Activated T-helper 1 cell treated with anti-CD3 and anti-CD28 coated beads, Interleukin-2, amount 50 U/mL, for 16 hours (primary cell): Measurements from ENCODE around the gene TACR1.
"Not testable (repeated sequence)": the region's sequence is repeated elsewhere in the genome, so short reads cannot be mapped to it uniquely, and the experiment has no call there.

ENCODE experiments used
- DNase-seq, 2 donors: peaks; one replicate each; pipeline ENCODE4 v3.0.0-alpha.2; 2020; ENCODE audit warnings: low read depth in 1 of 2, low spot score in 1 of 2

The TACR1 gene

DNA sequence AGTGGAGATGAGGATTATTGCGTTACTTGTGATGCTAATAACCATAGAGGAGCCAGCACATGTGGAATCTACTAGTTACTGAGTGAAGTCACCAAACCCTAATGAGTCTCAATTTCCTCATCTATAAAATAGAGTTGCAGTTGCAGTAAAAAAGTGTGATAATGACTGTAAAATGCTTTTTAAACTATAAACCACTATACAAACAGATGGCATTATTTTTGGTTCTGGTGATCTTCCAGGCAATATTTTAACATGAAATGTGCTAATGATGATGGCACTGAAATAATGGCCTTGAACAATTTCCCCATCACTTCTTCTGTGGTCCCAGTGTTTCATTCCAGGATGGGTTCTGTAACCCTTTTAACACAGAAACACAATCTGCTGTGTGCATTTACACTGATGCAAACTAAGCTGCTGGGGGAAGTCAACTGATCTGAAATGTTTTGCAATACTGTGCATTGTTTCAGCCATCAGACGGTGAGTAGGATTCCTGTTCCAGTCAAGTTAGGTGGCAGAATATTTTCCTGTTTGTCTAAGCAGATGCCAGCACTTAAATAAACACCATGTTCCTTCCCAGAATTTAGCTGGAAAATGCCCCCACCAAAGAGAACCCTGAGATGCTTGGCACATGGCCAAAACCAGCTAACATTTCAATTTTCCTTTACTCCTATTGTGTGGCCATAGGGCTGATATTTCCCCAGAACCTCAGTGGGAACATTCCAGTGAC is 52.6 kb downstream of the TACR1 start:
- no peak for DNase-seq

DNA sequence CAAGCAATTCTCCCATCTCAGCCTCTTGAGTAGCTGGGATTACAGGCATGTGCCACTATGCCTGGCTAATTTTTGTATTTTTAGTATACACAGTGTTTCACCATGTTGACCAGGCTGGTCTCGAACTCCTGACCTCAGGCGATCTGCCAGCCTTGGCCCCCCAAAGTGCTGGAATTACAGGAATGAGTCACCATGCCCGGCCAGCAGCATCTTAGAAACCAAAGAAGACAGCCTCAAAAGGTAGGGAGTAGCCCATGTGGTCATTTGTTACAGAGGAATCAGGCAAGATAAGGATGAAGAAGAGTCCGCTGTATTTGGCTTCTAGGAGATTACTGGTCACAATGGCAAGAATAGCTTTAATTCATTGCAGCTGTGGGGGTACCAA is 53.1 kb downstream of the TACR1 start:
- not testable (repeated sequence) for DNase-seq

DNA sequence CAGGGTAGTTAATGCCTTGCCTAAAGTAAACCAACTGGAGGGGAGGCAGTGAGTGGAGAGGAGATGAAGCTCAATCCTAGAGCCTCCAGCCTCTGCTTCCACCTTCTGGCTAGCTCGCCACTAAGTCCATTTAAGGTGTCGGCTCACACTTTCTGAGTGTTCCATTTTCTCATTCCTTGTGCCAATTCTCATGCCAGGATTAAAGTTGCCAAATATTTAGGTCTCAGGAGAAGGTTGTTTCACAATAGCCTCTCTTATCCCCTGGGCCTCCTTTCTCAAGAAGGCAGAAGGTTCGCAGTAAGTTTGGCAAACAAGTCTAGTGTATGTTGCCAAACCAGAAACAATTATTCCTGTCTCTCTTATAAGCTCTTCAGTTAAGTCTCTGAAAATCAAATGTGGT is 57.2 kb downstream of the TACR1 start:
- no peak for DNase-seq

DNA sequence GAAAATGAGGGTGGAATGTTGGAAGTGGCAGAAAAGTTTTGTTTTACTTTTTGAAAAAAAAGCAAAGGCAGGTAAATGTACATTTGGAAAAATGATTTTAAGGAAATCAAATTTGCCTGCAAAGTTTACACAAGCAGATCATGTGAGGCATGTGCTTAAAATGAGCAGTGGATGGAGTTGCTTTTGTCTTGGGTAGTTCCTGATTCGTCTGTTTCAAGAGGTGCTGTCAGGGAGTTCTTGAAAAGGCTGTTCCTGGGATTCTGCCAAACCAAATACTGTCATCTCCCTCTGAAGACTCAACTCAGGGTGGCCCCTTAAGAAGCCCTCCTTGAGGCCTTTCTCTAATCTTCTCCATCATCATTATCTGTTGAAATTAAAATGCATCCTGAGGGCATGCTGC is 59.0 kb downstream of the TACR1 start:
- no peak for DNase-seq

DNA sequence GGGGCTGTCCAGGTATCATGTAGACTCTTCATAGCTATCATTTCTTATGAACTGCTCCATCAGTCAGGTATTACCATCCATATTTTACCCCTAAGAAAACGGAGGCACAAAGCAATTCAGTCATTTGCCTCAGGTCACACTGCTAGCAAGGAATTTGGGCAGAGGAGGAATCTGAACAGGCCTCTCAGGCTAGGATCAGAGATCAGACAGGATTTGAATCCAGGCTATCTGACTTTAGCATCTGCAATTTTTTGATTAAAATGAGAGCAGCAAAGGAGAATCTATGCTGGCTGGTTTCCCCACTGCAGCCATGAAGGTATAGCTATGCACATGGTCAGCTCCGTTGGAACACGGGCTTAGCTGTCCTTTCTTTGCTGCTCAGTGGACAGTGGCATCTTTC is 60.1 kb downstream of the TACR1 start:
- no peak for DNase-seq

DNA sequence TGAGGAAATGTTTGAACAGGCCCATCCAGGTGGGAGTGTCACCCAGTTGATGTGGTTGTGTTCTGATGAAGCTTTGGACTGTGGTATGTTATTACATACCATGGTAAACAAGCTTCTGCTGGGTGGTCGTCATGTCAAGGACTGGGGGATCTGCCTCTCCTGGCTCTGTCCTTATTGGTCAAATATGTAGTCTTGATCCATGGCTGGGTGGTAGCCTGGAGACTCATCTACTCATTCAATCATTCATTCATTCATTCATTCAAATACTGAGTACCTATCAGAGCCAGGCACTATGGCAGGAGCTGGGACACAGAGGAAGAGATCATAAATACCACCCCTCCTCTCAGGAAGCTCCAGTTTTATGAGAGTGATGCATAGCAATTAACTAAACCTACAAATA is 60.8 kb downstream of the TACR1 start:
- no peak for DNase-seq

DNA sequence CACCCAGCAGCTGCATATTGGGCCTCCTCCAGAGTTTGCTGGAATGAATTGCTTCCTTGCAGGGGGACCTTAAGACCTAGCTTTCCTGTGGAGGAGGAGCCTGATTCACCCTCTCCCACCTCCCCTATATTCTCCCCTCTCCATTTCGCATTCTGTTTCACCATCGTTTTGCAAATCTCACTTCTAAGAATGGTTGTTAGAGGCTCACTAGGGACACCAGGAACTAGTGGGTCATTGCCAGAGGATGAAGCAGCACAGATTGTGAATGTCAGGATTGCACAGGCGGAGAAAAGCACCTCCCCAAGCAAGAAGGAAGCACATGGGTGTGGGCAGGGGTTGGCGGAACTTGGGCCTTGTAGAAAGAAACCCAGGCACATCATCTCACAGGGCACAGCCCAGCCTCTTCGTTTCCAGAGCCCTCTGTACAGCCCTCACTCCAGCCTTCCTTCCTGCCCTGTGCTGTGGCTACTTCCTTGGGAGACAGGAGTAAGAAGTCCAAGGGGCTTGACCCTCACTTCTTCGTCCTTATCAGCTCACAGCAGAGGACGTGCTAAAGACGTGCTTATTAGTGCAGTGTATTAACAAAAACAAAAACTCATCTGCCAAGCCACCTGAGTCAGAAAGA is 63.4 kb downstream of the TACR1 start:
- no peak for DNase-seq

DNA sequence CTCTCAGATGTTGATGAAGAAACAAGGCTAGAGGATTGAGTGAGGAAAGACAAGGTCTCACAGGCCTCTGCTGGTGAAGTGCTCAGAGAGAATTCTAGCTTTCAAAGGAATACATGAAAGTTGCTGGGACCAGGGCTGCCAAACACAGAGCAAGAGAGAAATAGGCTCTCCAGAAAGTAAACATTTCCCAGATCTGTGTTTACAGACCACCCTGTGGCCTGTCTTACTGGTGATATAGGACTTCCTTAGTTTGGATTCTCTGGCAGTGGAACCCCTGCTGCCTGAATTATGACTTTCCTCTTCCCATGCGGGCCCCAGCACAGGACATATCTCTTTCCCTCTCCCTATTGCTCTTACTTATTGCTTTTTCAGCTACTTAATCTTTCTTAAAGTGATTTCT is 64.5 kb downstream of the TACR1 start:
- no peak for DNase-seq

DNA sequence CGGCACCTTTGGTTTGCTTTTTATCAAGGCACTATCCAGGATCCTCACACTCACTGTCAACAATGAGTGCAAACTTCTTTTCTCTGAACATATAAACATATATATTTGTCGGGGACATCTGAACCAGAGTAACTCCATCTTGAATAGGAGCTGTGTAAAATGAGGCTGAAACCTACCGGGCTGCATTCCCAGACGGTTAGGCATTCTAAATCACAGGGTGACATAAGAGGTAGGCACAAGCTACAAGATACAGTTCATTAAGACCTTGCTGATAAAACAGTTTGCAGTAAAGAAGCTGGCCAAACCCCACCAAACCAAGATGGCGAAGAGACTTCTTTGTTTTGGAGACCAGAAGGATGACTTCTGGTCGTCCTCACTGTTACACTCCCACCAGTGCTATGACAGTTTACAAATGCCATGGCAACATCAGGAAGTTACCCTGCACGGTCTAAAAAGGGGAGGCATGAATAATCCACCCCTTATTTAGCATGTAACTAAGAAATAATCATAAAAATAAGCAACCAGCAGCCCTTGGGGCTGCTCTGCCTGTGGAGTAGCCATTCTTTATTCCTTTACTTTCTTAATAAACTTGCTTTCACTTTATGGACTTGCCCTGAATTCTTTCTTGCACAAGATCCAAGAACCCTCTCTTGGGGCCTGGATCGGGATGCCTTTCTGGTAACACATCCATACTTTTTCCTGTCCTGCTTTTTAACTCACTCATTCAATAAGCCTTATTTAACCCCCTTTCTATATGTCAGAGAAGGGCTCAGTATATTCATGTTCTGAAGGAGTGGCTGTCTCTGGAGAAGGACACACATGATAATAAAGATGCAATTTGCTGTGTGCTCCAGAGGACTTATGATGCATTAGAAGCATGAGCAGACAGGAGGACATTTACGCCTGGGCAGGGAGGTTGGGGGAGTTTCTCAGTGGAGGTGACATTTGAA is 65.4 kb downstream of the TACR1 start:
- no peak for DNase-seq

DNA sequence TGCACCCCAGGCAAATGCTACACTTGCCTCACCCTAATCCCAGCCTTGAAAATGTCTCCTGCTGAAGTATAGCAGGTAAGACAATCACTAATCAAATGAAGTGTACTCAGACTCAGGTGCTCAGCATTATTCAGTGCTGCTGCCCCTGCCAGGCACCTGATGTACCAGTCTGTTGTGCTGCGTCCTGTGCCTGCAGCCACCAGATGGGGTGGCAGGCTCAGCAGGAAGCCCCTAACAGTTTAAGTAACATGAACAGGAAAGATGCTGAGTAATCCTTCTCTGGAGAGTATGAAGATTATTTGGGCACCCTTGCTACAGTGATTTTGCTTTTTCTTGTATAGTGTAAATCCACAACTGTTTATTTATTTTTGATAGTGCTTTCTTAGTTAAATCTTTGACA is 69.1 kb downstream of the TACR1 start:
- DNase-seq, result no peak

DNA sequence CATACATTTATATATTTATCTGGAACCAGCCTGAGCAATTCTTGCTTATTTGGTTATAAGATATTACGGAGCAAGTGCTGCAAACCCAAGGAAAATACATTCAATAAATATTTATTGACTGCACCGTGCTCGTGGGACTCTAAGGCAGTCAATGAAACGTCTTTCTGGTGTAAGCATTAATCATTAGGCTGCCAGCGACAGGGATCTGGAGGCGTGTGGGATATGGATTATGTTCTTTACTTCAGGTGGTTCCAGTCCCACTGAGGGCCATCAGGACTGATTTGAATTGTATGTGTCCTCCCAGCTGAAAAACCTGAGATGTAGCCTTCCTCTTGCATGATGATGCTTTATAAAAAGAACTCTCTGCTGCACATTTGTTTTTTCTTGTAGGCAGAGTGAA is 75.4 kb downstream of the TACR1 start:
- DNase-seq, result no peak

DNA sequence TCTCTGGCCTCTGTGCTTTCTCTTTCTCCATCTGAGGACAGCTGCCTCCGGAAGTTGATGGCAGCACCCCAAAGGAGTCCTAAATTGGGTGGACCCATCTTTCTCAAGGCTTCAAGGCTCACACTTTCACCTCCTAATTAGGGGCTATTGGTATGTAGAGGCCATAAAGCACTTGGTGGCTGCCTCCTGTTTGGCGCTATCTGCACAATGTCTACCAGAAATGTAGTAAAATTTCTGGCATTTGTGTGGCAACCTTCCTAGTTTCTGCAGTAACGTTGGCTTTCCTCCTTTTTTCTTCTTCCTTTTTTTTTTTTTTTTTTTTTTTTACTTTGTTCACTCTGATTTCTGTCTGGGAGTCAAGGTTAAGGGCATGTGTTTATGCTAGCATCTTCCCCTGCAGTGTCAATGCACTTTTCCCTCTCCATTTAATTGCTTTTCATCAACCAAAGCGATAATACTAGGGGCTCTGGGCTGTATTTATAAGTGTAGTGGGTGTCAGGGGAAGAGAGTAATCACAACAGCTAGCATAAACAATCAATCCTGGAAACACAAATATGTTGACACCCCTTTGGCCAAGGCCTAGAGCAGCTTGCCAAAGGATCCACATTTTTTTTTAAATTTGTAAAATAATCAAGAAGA is 86.0 kb downstream of the TACR1 start:
- DNase-seq, result no peak

DNA sequence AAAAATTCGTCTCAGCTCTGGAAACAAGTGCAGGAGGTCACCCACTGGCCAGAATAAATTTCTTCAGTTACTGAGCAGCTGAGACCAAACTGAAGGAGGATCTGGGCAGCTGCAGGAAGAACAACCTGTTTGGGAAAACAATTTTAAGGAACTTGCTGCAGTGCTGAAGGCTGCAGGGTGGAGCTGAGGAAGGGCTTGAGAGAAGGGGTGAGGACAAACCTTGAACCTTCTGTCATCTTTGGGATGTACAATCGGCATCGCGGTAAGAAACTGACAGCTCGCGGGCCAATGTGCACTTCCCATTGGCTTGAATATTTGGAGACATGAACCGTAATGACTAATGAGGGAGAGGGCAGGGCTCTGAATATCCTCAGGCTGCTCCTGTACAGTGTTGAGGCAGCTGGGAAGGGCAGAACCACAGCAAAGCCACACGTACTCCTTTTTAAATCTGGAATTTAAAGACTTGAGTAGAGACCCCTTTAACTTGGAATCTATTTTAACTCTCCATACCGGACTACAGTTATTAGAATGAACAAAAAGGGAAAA is 90.3 kb downstream of the TACR1 start:
- DNase-seq, result no peak

DNA sequence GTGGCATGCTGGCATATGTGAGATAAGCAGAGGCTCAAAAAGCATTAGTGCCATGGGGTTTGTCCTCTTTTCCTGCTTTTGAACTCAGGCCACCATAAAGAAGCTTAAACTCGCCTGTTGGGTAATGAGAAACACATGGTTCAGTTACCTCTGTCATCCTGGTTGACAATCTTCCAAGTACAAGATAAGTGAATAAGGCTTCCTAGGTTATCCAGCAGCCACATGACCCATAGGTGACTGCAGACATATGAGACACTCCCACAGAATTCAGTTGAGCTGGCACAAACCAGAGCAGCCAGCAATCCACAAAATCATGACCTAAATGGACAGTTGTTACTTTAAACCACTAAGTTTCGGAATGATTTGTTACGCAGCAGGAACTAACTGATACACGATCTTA is 97.3 kb downstream of the TACR1 start:
- no peak for DNase-seq

DNA sequence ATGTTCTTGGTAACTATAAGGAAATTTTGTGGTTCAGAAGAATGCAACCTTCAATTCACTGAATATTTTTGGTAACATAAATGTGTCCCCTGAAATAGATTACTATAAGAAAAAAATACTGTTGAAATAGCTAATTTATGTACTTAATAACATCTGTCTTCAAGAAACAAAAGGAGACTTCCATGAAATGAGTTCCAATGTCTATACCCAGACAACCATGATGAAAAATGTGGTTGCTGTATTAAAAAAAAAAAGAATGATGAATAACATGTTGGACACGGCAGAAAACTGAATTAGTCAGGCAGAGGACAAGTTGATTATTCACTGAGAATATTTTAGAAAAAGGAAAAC is 98.5 kb downstream of the TACR1 start:
- no peak for DNase-seq

DNA sequence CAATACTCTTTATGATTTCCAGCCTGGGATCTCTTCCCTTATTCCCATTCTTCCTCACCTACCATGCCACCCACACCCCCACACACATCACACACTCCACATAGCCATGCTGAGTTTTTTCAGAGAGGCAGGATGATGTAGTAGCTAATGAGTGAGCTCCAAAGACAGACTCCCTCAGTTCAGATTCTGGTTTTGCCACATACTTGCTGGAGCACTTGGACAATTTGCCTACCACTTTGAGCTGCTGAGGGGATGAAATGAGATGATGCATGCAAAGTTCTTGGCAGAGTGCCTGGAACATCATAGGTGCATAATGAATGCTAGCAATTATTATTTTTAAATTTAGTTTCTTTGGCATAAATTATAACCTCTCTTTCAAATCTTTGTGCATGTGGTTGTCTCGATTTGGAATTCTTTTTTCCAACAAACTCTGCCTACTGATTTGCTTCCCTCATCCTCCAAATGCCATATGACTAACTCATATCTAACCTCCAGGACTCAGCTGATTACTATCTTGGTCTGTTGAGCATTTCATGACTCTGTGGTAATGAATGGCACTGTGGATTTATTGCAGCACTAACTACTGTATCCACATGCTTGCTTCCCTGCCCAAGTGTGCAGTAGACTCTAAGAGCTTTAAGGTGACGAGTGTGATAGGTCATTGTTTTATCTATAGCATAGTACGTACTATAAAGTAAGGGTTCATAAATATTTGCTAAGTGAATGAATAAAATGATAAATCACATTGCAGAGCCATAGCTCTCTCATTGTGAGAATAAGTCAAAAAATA is 99.1 kb downstream of the TACR1 start:
- no peak for DNase-seq

DNA sequence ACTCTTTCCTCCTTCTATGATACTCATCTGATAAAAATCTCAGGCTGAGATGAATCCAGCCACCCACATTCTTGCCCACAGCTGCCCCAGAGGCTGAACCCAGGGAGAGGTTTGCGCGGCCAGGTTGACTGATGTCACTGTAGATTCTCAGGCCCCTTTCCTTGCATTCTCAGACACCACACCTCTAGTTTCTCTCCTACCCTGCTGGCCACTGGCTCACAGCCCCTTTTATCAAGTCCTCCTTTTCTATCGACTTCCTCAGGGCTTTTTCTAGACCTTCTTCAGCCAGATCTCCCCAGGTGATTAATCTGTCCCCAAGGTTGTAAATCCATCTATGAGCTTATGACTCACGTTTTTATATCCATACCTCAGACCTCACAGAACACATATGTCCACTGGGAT is 99.8 kb downstream of the TACR1 start:
- no peak for DNase-seq

DNA sequence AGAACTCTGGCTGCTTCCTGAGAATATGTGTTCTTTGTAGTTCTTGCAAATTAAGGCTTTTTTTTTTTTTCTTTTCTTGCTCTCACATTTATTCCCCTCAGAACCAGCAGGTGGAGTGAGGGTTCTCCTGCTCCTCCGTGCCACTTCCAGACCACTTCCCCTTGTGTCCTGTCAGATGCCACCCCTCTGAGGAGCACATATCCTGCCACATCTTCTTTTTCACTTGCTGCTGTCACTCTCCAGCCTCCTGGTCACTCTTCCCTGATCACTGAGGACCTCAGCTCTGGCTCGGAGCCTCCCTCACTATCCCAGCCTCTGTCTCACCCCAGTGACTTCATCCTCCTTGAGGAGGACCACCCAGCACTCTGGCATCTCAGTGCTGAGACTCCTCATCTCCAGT is 100.5 kb downstream of the TACR1 start:
- DNase-seq, result no peak

DNA sequence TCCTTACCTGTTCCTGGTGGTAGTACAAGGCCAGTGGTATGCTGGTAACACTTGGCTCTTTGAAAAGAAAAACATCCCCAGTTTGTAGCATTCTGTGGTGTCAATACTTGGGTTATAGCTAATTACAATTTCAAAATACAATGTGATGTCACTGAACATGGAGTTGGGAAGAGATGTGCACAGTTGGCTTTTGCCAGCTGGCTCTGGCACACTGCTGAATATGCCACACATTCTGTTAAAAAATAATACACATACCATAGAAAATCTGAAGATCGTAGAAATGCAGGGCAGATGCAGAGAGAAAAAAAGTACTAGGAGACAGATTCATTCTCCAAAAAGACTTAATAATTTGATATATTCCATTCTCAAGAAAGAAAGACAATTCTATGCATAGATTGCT is 101.5 kb downstream of the TACR1 start:
- DNase-seq, result no peak

DNA sequence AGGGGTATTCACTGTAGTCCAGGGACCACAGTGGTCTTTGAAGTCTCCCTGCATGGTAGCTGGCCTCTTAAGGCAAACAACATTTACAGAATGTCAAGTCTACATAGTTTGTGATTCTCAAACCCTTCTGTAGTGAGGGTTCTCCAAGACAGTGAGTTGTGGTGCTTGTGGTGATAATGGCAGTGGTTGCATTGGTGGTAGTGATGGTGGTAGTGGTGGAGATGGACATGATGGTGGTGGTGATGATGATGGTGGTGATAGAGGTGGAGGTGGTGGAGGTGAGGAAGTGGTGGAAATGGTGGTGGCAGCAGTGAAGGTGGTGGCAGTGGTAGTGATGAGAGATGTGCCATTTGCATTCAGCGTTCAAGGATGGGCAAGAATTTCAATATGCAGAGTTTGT is 104.9 kb downstream of the TACR1 start:
- DNase-seq, result no peak
